Endothelial cell of coronary artery (primary cell): ENCODE measurements around the gene PFDN2. TPM values are rescaled to one million over a fixed set of nuclear protein-coding genes. Genes with fewer than 3 reads are reported as not detected.

ENCODE experiments used
- total RNA-seq: library from RNA; depleted of rRNA; stranded (reverse); fragments of >200 nt; gene quantifications from 2 replicates; pipeline ENCODE4 v1.2.3, GENCODE V29; 2014

Gene PFDN2, protein sequence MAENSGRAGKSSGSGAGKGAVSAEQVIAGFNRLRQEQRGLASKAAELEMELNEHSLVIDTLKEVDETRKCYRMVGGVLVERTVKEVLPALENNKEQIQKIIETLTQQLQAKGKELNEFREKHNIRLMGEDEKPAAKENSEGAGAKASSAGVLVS
- total RNA-seq = 65.2 and 79.2 TPM in 2 replicates

DNA sequence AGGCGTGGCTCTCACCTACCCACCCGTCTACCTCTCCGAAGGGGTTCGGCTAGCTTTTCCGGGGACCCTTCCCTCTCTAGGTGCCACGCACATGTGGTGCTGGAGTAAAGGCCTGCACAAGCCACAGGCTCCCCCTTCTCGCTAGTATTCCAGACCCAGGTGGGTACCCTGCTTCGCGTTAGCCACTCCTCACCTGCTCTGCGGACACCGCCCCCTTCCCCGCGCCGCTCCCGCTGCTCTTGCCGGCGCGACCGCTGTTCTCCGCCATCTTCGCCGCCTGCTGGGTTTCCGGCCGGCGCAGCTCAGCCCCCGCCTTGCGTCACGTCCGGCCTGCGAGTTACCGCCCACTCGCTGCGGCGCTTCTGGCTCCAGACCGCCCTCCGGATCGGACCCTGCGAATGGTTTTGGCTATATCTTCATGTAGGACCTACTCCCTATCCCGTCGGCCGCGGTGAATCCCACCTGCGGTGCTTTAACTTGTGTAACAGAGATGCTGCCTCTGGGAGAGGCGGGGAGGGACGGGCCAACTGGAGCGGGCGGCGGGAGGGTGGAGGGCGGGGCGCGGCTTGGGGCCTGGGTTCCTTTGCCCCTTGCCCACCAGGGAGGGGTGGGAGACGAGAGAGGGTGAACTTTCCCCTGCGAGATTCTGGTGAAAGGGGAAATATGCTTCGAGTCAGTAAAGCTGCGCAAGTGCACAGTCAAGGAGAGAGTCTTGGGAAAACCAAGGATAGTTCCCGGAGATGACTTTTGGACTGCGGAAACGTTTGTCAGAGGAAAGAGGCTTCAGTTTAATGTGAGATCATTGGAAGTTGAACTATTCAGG is at the start of gene PFDN2, which contains the start of gene NIT1:
TSS of gene PFDN2 (minus strand) at position 279 of the 823 bp plus-strand sequence. CDS start at position 268, 11 bp downstream.
TSS of gene NIT1 (plus strand) at position 347 of the 823 bp plus-strand sequence. CDS start at position 419, 72 bp downstream.

DNA sequence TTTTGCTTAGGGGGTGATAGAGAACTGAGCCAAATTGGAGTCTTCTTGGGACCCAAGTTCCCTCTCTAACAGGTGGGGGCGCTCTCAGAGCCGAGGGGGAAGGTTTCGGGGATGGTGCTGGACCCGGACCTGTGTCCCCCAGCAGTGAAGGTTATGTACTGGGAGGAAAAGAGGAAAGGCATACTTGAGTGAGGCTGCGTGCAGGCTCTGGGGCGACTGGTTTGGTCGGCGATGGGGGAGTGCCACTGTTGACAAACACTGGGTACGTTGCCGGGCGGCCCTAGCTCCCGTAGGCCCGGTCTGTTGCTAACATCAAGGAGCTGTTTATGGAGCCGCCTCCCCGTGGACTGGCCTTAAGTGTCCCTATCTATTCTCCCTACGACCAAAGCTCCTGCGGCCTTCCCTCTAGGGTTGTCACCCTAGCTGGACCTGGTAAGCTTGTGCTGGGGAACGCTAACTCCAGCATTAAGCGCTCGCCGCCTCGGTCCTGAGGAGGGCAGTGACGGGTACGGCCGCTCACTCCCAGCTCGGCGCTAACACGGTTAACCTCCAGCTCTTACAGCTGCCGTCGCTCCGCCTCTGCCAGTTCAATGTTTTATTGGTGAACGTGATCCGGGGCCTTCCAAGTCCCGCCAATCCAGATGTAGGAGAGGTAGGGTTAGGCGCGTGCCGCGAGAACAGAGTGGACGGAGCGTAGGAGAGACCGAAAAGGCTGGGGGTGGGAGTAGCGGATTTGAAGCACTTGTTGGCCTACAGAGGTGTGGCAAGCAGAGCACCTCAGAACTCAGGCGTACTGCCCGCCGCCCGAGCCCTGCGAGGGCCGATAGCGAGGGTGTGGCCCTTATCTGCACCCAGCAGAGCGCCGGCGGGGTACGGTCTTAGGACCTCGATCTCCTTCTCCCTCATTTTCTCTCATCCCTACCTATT is 48.2 kb upstream of the PFDN2 start, which contains the start of gene PPOX:
TSS of gene PPOX (plus strand) at position 685 of the 927 bp plus-strand sequence. CDS start 422 bp downstream, outside the sequence.

DNA sequence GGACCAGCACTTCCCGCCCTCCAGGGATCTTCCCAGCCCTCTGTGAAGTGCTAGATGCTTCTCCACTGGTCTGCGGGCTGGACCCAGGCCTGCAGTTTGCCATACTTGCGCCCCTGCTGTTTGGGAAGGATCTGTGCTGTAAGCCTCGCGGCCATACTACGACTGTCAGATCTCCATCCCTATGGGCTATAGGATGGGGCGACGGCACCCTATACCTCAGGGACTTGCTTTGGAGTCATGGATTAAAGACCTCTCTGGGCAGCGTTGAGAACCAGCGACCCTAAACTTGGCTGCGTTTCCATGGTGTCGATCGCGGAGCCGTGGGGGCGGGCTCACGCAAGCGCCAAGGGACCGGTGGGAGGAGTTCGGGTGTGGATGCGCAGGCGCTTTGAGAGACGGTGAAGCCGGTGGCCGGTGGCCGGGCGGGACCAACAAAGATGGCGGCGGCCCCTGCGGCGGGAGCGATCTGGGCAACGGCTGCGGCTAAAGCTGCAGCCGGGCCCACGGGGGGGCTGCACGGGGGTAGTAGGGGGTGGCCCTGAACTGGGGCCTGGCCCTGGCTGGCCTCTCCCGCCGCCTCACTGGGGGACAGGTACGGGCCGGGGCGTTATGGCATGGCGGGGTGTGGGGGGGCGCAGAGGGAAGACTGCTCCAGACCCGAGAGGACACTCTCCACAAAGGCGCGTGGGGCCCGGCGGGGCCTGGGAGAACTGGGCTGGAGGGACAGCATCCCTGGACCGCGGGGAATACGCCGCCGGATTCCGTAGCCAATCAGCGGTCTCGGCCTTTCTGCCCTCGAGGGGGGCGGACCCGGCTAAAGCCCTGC is 41.5 kb upstream of the PFDN2 start, which contains the start of gene USP21:
TSS of gene USP21 (plus strand) at position 414 of the 826 bp plus-strand sequence. CDS start 1,141 bp downstream, outside the sequence.

DNA sequence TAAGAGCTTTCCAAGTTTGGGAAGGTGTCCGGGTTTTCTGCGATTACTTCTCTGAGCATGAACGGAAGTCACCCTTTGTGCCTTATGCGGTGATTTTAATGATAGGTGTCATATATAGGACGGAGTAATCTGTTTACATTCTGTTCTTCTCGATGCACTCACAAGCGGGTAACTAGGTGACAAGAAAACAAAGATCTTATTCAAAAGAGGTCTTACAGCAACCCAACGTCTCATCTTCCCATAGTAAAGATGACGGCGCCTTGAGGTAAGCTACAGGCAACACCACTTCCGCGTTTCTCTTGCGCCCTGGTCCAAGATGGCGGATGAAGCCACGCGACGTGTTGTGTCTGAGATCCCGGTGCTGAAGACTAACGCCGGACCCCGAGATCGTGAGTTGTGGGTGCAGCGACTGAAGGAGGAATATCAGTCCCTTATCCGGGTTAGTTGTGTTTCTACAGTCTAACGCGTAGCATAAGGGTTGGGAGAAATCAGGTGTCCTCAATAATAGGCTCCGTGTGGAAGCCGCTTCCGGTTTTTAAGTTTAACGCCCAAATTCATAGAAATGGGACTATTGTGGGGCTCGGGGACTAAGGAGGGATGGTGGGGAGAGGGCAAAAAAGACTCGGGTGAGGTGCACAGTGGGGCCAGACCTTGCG is 36.0 kb upstream of the PFDN2 start, which contains the start of gene UFC1:
TSS of gene UFC1 (plus strand) at position 297 of the 656 bp plus-strand sequence. CDS start at position 317, 20 bp downstream.

DNA sequence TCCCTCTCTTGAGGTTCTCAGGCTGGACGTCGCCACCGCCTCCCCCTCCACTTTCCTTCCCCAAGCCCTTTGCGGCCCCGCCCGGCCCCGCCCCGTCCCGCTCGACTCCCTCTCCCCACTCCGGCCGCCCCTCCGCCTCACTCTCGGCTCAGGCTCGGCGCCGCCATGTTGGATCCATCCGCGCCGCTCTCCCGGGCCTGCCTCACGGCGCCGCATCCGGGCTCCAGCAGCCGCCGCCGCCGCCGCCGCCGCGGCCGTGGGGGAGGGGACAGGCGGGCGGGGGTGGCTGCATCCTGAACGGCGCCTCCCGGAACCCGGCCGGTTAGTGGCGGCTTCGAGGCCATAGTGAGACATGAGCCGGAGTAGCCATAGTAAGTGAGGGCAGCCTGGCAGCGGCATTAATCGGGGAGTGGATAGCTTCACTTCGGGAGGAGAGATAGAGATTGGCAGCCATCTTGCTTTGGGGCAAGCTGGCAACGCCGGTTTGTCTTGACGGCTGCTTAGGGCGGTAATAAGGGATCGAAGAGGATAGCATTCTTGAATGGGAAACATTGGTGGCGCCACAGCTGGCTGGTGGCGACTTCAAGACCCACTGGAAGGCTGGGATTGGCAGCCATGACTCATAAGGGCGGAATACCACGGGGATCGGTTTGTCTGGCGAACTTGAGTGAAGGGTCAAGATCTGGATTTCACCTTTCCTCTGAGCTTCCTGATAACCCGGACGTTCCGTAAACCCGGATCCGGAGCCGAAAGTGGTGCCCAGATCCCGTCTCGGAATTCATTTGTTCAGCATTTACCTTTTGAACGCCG is 14.8 kb upstream of the PFDN2 start, which contains the start of gene DEDD:
TSS of gene DEDD (minus strand) at position 258 of the 810 bp plus-strand sequence. CDS start 8,205 bp downstream, outside the sequence.

DNA sequence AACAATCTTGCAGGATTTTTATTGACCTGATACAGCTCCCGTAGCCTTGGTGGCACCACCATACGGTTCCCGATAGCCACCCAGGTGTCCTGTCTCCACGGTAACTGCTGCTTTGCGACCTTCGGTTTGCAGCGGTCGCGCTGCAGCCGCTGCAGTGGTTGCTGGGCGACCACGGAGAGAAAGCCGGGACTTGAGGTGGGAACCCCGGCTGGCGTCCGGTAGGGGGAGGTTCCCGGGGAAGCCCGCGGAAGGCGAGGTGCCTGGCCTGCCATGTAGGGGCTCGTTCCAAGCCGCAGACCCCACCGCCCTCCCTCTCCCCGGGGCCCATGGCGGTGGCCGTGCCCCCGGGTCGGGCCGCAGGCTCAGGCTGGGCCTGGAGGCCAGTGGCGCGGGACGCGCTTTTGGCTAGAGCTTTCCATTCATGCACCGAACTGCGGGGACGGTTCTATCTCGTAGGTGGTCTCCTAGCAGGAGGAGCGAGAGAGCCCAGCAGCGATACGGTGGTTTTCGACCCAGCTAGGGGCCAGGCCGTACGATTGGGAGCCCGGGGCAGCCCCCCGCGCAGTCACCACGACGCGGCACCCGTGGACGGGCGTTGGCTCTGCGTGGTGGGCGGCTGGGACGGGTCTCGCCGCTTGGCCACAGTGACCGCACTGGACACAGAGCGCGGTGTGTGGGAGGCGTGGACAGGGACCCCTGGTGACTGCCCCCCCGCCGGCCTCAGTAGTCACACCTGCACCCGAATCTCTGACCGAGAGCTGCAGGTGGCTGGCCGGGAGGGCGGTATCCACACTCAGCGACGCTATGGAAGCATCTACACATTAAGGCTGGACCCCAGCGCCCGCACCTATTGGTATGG is 19.4 kb downstream of the PFDN2 start, which contains the start of gene KLHDC9:
TSS of gene KLHDC9 (plus strand) at position 152 of the 859 bp plus-strand sequence. CDS start at position 327, 175 bp downstream.

DNA sequence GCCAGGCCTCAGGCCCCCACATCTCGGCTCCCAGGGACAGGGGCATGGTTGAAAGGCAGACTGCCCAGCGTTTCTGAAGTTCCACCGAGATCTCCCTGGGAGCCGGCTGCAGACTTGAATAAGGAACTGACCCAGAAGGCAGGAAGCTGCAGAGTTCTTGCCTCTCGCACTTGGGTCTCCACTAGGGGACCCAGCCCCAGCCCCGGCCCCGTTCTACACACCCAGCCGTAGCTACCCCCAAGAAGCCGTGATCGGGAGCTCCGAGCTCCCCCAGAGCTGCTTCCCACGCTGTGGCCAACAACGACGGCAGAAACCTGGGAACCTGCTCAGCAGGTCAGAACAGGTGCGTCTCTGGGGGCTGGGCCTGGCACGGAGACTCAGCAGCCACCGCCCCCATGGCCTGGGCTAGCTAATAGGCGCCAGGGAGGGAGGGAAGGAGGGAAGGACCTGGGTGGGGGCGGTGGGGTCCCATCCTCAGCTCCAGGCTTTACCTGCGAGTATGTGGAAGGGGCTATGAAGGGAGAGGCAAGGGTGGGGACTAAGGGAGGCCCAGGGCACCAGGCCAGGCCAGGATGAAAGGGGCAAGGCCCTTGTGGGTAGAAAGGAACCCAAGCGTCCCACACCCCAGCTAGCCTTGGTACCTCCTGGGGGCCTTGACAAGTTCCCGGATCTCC is 28.4 kb downstream of the PFDN2 start, which contains the start of gene NECTIN4:
TSS of gene NECTIN4 (minus strand) at position 308 of the 674 bp plus-strand sequence. CDS start at position 46, 262 bp downstream.

DNA sequence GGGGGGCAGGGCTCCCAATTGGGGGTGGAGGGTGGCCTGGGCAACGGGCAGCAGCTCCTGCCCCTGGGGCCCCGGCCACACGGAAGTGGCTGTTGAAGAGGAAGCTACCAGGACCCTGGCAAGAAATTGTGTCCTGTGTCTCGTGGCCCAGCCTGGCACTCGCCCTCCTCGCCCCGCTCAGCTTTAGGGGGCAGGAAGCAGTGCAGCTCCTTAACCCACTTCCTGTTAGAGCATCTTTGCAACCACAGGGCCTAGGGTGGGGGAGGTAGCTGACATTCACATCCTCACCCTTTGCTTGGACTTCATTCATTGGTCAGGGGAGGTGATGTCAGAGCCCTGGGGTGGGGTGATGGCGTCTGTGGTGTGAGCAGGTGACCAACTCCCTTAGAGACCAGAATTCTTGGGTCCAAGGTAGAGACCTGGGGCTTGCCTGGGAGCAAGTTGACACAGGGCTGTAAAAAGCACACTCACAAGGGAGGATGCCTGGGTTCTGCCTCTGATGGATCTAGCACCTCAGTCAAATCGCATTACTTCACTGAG is 48.0 kb downstream of the PFDN2 start, which contains the start of gene ARHGAP30:
TSS of gene ARHGAP30 (minus strand) at position 161 of the 540 bp plus-strand sequence. CDS start 267 bp downstream, outside the sequence.

Other genes with a start within 250 kb of the PFDN2 start
- 0.27 and 0.38 TPM in 2 replicates for gene ITLN1, start 232.9 kb downstream of the PFDN2 start, total RNA-seq
- gene ITLN2, start 163.2 kb downstream of the PFDN2 start, total RNA-seq = 0.18 and 1.3 TPM in 2 replicates
- 143 and 151 TPM in 2 replicates for gene F11R, start 96.9 kb downstream of the PFDN2 start, total RNA-seq
- 8.9 and 22.9 TPM in 2 replicates for gene TSTD1, start 79.1 kb downstream of the PFDN2 start, total RNA-seq
- gene USF1, start 72.1 kb downstream of the PFDN2 start, total RNA-seq = 87.5 and 122 TPM in 2 replicates
- gene ARHGAP30, start 48.1 kb downstream of the PFDN2 start, total RNA-seq = under 0.01 TPM in 1 of 2 replicates, not detected in the other
- 0.18 and 0.19 TPM in 2 replicates for gene NECTIN4, start 28.5 kb downstream of the PFDN2 start, total RNA-seq
- 0.66 and 1.1 TPM in 2 replicates for gene KLHDC9, start 19.7 kb downstream of the PFDN2 start, total RNA-seq
- 10.1 and 13.4 TPM in 2 replicates for gene NIT1, start 68 bp upstream of the PFDN2 start, total RNA-seq
- gene DEDD, start 14.6 kb upstream of the PFDN2 start, total RNA-seq = 26.6 and 30.6 TPM in 2 replicates
- 124 and 137 TPM in 2 replicates for gene UFC1, start 35.9 kb upstream of the PFDN2 start, total RNA-seq
- gene USP21, start 41.5 kb upstream of the PFDN2 start, total RNA-seq = 4.0 and 5.6 TPM in 2 replicates
- gene PPOX, start 48.4 kb upstream of the PFDN2 start, total RNA-seq = 12.1 and 16.0 TPM in 2 replicates
- 19.1 and 21.3 TPM in 2 replicates for gene B4GALT3, start 59.5 kb upstream of the PFDN2 start, total RNA-seq
- 13.9 and 58.5 TPM in 2 replicates for gene ADAMTS4, start 81.0 kb upstream of the PFDN2 start, total RNA-seq
- gene NDUFS2, start 84.3 kb upstream of the PFDN2 start, total RNA-seq = 174 and 182 TPM in 2 replicates
- gene FCER1G, start 97.3 kb upstream of the PFDN2 start, total RNA-seq = 0.36 and 0.47 TPM in 2 replicates
- not detected in 2 replicates for gene APOA2, start 105.6 kb upstream of the PFDN2 start, total RNA-seq
- gene TOMM40L, start 108.0 kb upstream of the PFDN2 start, total RNA-seq = 16.8 and 17.5 TPM in 2 replicates
- not detected in 2 replicates for gene NR1I3, start 120.2 kb upstream of the PFDN2 start, total RNA-seq
- gene PCP4L1, start 140.7 kb upstream of the PFDN2 start, total RNA-seq = not detected in 2 replicates
- 0.54 and 1.2 TPM in 2 replicates for gene MPZ, start 191.9 kb upstream of the PFDN2 start, total RNA-seq
- 14.1 and 20.5 TPM in 2 replicates for gene SDHC, start 196.3 kb upstream of the PFDN2 start, total RNA-seq
- gene CFAP126, start 249.8 kb upstream of the PFDN2 start, total RNA-seq = not detected in 2 replicates